WTC11 (cell line): ENCODE data around the gene DPYSL3. TPM values are rescaled to one million over a fixed set of nuclear protein-coding genes. Genes with fewer than 3 reads are reported as not detected.

Experiments used
- ATAC-seq: fragments of 200-7000 bp; cut with Tn5 transposase; 2 replicates; pipeline ENCODE4 v1.10.0; 2021; ENCODE audit warnings: mild to moderate bottlenecking, moderate library complexity
- CTCF ChIA-PET: fragments of 300-600 bp; sonication (Branson Sonifier 250); formaldehyde crosslinking; loops from one replicate; lab custom pipeline; 2021; ENCODE audit warnings: antibody characterized with exemption; lab: Charles Lee
- POLR2A ChIA-PET: fragments of 350-600 bp; sonication (Branson Sonifier 250); formaldehyde crosslinking; loops from one replicate; lab custom pipeline; 2021; ENCODE audit warnings: antibody characterized with exemption; lab: Charles Lee
- DNase-seq: peaks from one replicate; pipeline ENCODE4 v3.0.0; 2021; ENCODE audit warnings: low spot score
- H3K27ac Mint-ChIP-seq: 2 replicates; pipeline ENCODE4 v1.8.0; 2021; ENCODE audit warnings: mixed read lengths
- H3K27me3 Mint-ChIP-seq: 2 replicates; pipeline ENCODE4 v1.8.0; 2021; ENCODE audit warnings: low read depth, mild to moderate bottlenecking, moderate library complexity, mixed read lengths
- H3K36me3 Mint-ChIP-seq: 2 replicates; pipeline ENCODE4 v1.8.0; 2021; ENCODE audit warnings: mixed read lengths
- H3K4me1 Mint-ChIP-seq: 2 replicates; pipeline ENCODE4 v1.8.0; 2022; ENCODE audit warnings: mixed read lengths
- H3K4me3 Mint-ChIP-seq: 2 replicates; pipeline ENCODE4 v1.8.0; 2021; ENCODE audit warnings: mild to moderate bottlenecking, moderate library complexity, mixed read lengths
- H3K9me3 Mint-ChIP-seq: 2 replicates; pipeline ENCODE4 v1.8.0; 2021; ENCODE audit warnings: mixed read lengths
- AFF4 ChIP-seq: sonication (generic); formaldehyde crosslinking; IDR thresholded peaks from 2 replicates; pipeline ENCODE4 v1.8.1; 2023; ENCODE audit warnings: mild to moderate bottlenecking, missing genetic modification reagents, borderline replicate concordance
- ESRRA ChIP-seq: sonication (generic); formaldehyde crosslinking; IDR thresholded peaks from 2 replicates; pipeline ENCODE4 v1.8.1; 2022; ENCODE audit warnings: mild to moderate bottlenecking, missing genetic modification reagents, borderline replicate concordance
- FOXJ3 ChIP-seq: sonication (generic); formaldehyde crosslinking; IDR thresholded peaks from 2 replicates; pipeline ENCODE4 v1.9.0; 2021; ENCODE audit warnings: missing genetic modification reagents, mild to moderate bottlenecking, borderline replicate concordance
- FOXP1 ChIP-seq: sonication (generic); formaldehyde crosslinking; IDR thresholded peaks from 2 replicates; pipeline ENCODE4 v1.8.0; 2022; ENCODE audit warnings: missing genetic modification reagents, mild to moderate bottlenecking, moderate library complexity, borderline replicate concordance
- GRHL2 ChIP-seq: fragments of 250-450 bp; sonication (Bioruptor Pico); IDR thresholded peaks from 2 replicates; pipeline ENCODE4 v1.8.0; 2022; ENCODE audit warnings: mild to moderate bottlenecking, moderate library complexity; ENCODE audit not compliant: insufficient replicate concordance, severe bottlenecking
- GTF2I ChIP-seq: fragments of 250-450 bp; sonication (Bioruptor Pico); conservative IDR thresholded peaks from 2 replicates; pipeline ENCODE4 v1.4.0; 2021; ENCODE audit warnings: mild to moderate bottlenecking
- JAZF1 ChIP-seq: fragments of 250-450 bp; sonication (Bioruptor Pico); IDR thresholded peaks from 2 replicates; pipeline ENCODE4 v1.9.0; 2021; ENCODE audit warnings: moderate library complexity, mild to moderate bottlenecking, inconsistent platforms
- KAT7 ChIP-seq: sonication (generic); formaldehyde crosslinking; IDR thresholded peaks from 2 replicates; pipeline ENCODE4 v1.8.1; 2023; ENCODE audit warnings: missing genetic modification reagents, mild to moderate bottlenecking, borderline replicate concordance
- MXD4 ChIP-seq: fragments of 250-450 bp; sonication (Bioruptor Pico); IDR thresholded peaks from 2 replicates; pipeline ENCODE4 v1.8.0; 2021; ENCODE audit warnings: mild to moderate bottlenecking, moderate library complexity, borderline replicate concordance
- NFATC4 ChIP-seq: fragments of 250-450 bp; sonication (Bioruptor Pico); IDR thresholded peaks from 2 replicates; pipeline ENCODE4 v1.9.0; 2021; ENCODE audit warnings: mild to moderate bottlenecking
- ZNF317 ChIP-seq: sonication (generic); formaldehyde crosslinking; IDR thresholded peaks from 2 replicates; pipeline ENCODE4 v1.8.1; 2023; ENCODE audit warnings: low read depth, mild to moderate bottlenecking, moderate library complexity, missing genetic modification reagents, borderline replicate concordance
- ZSCAN18 ChIP-seq: fragments of 250-450 bp; sonication (Bioruptor Pico); IDR thresholded peaks from 2 replicates; pipeline ENCODE4 v2.1.2; 2022; ENCODE audit warnings: mild to moderate bottlenecking, moderate library complexity
- total RNA-seq: library from RNA; stranded (reverse); gene quantifications from 3 replicates; pipeline ENCODE4 v1.2.3, GENCODE V29; 2021
- TF ChIP-seq, protein P1 (sequence below): sonication (generic); formaldehyde crosslinking; IDR thresholded peaks from 2 replicates; pipeline ENCODE4 v1.8.1; 2022; ENCODE audit warnings: low read depth, missing genetic modification reagents, borderline replicate concordance
- TF ChIP-seq, protein P2 (sequence below): sonication (generic); formaldehyde crosslinking; IDR thresholded peaks from 2 replicates; pipeline ENCODE4 v1.8.0; 2022; ENCODE audit warnings: mild to moderate bottlenecking, missing genetic modification reagents
- TF ChIP-seq, protein P3 (sequence below): sonication (generic); formaldehyde crosslinking; IDR thresholded peaks from 2 replicates; pipeline ENCODE4 v1.8.1; 2023; ENCODE audit warnings: mild to moderate bottlenecking, moderate library complexity, missing genetic modification reagents
- TF ChIP-seq, protein P4 (sequence below): sonication (generic); formaldehyde crosslinking; IDR thresholded peaks from 2 replicates; pipeline ENCODE4 v1.8.0; 2022; ENCODE audit warnings: mild to moderate bottlenecking, missing genetic modification reagents
- TF ChIP-seq, protein P5 (sequence below): sonication (generic); formaldehyde crosslinking; IDR thresholded peaks from 2 replicates; pipeline ENCODE4 v1.8.1; 2022; ENCODE audit warnings: missing genetic modification reagents, borderline replicate concordance

DPYSL3 gene
- total RNA-seq, 1 experiment from 2014 or later: 358 TPM

DNA sequence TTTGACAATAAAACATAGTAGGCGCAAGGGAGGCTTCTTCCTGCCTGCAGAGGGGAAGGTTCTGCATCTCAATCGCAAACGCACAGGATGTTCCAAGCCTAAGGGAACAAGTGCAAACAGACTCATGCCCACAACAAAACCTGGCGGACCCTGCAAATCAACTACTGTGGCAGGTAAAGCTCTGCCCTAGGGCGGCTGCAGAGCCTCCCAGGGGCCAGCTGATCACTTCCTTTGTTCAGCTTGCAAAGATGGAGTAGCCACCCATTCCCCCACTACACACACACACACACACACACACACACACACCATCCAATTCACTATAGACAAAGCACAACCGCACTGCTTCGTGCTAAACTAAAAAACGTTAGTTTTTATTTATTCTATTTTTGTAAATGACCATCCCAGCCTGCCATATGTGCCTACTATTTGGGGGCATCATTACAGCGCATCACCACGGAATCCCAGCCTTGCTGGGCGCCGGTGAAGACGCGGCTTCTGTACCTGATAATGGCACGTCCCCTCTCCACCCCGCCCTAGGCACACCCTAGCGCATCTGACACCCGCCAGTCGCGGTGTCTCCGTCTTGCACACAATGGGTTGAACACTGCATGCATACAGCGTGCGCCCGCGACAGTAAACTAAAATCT lies 57.6 kb downstream of the DPYSL3 start (continued):
- TF ChIP-seq AFF4 (peak; percentile 69; the same call in 1 of the 2 replicates), GTF2I (no peak), JAZF1 (CRISPR knock-in tag) (no peak)

DNA sequence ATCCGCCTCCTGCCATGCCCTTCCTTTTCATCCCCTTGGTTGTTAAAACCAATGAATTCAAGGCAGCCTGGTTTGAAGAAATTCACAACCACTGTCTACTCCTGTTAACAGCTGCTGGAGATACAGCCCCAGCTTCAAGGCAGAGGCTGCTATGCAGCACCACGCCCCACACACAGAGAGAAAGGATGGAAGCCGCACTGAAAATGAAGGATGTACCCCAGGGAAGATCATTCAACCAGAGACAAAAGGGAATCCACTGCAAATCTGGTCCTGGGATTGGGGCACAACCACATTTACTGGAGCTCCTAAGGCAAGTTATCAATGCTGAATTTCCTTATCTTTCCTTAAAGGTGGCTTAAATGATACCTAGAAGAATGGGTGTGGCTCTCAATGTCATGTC lies 58.7 kb downstream of the DPYSL3 start:
- H3K9me3 Mint-ChIP-seq: no peaks in the 10 kb centered on the region
- CTCF ChIA-PET: interaction anchor here (0.9 to 7.7 kb wide), 17 partner anchors 11 to 262 kb away, joined by 3 to 84 read pairs (median 5); no protein-coding TSS in a partner anchor
- POLR2A ChIA-PET: no interaction called here
- no peak for DNase-seq
- H3K36me3 Mint-ChIP-seq: peaks cover 16% of the 10 kb centered on the region
- H3K27ac Mint-ChIP-seq: peak overlapping the region; percentile 96
- peak overlapping the region; percentile 96 for H3K4me3 Mint-ChIP-seq
- peaks cover 78% of the 10 kb centered on the region for H3K4me1 Mint-ChIP-seq
- no peaks in the 10 kb centered on the region; the same call in 1 of the 2 replicates for H3K27me3 Mint-ChIP-seq
- ATAC-seq: peak; percentile 1; the same call in 1 of the 2 replicates
- TF ChIP-seq ZSCAN18 (no peak), FOXP1 (CRISPR knock-in tag) (no peak), KAT7 (CRISPR knock-in tag) (no peak), JAZF1 (CRISPR knock-in tag) (no peak), NFATC4 (no peak), ZNF317 (CRISPR knock-in tag) (no peak), GRHL2 (CRISPR knock-in tag) (no peak), MXD4 (CRISPR knock-in tag) (no peak), AFF4 (no peak), ESRRA (CRISPR knock-in tag) (no peak), FOXJ3 (CRISPR knock-in tag) (no peak)
- TF ChIP-seq, protein P1, sequence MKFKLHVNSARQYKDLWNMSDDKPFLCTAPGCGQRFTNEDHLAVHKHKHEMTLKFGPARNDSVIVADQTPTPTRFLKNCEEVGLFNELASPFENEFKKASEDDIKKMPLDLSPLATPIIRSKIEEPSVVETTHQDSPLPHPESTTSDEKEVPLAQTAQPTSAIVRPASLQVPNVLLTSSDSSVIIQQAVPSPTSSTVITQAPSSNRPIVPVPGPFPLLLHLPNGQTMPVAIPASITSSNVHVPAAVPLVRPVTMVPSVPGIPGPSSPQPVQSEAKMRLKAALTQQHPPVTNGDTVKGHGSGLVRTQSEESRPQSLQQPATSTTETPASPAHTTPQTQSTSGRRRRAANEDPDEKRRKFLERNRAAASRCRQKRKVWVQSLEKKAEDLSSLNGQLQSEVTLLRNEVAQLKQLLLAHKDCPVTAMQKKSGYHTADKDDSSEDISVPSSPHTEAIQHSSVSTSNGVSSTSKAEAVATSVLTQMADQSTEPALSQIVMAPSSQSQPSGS (CRISPR knock-in tag): no peak
- TF ChIP-seq, protein P2, sequence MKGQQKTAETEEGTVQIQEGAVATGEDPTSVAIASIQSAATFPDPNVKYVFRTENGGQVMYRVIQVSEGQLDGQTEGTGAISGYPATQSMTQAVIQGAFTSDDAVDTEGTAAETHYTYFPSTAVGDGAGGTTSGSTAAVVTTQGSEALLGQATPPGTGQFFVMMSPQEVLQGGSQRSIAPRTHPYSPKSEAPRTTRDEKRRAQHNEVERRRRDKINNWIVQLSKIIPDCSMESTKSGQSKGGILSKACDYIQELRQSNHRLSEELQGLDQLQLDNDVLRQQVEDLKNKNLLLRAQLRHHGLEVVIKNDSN (CRISPR knock-in tag): no peak
- TF ChIP-seq, protein P3, sequence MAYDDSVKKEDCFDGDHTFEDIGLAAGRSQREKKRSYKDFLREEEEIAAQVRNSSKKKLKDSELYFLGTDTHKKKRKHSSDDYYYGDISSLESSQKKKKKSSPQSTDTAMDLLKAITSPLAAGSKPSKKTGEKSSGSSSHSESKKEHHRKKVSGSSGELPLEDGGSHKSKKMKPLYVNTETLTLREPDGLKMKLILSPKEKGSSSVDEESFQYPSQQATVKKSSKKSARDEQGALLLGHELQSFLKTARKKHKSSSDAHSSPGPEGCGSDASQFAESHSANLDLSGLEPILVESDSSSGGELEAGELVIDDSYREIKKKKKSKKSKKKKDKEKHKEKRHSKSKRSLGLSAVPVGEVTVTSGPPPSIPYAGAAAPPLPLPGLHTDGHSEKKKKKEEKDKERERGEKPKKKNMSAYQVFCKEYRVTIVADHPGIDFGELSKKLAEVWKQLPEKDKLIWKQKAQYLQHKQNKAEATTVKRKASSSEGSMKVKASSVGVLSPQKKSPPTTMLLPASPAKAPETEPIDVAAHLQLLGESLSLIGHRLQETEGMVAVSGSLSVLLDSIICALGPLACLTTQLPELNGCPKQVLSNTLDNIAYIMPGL: no peak
- TF ChIP-seq, protein P4, sequence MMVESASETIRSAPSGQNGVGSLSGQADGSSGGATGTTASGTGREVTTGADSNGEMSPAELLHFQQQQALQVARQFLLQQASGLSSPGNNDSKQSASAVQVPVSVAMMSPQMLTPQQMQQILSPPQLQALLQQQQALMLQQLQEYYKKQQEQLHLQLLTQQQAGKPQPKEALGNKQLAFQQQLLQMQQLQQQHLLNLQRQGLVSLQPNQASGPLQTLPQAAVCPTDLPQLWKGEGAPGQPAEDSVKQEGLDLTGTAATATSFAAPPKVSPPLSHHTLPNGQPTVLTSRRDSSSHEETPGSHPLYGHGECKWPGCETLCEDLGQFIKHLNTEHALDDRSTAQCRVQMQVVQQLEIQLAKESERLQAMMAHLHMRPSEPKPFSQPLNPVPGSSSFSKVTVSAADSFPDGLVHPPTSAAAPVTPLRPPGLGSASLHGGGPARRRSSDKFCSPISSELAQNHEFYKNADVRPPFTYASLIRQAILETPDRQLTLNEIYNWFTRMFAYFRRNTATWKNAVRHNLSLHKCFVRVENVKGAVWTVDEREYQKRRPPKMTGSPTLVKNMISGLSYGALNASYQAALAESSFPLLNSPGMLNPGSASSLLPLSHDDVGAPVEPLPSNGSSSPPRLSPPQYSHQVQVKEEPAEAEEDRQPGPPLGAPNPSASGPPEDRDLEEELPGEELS (CRISPR knock-in tag): no peak
- TF ChIP-seq, protein P5, sequence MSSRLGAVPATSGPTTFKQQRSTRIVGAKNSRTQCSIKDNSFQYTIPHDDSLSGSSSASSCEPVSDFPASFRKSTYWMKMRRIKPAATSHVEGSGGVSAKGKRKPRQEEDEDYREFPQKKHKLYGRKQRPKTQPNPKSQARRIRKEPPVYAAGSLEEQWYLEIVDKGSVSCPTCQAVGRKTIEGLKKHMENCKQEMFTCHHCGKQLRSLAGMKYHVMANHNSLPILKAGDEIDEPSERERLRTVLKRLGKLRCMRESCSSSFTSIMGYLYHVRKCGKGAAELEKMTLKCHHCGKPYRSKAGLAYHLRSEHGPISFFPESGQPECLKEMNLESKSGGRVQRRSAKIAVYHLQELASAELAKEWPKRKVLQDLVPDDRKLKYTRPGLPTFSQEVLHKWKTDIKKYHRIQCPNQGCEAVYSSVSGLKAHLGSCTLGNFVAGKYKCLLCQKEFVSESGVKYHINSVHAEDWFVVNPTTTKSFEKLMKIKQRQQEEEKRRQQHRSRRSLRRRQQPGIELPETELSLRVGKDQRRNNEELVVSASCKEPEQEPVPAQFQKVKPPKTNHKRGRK (CRISPR knock-in tag): no peak
